HEK293 (cell line): ENCODE measurements around the gene KIF12.

Source experiments
- CTCF ChIA-PET: fragments of 350-600 bp; formaldehyde crosslinking; extraction: SDS; loops from one replicate; lab custom pipeline; 2021; ENCODE audit warnings: antibody characterized with exemption; lab: Yijun Ruan, JAX
- POLR2A ChIA-PET: fragments of 300-600 bp; formaldehyde crosslinking; extraction: SDS; loops from one replicate; lab custom pipeline; 2020; ENCODE audit warnings: antibody characterized with exemption, inconsistent platforms; lab: Yijun Ruan, JAX
- H3K27ac ChIP-seq: fragments of 200-500 bp; sonication (Bioruptor generic); 2 replicates; pipeline ENCODE4 v1.5.1; 2014; ENCODE audit warnings: low read depth, low read length, control low read depth, inconsistent platforms; ENCODE audit errors: extremely low read depth
- H3K36me3 ChIP-seq, 2 experiments: fragments of 200-500 bp in 1 of 2; sonication (Bioruptor generic) in 1 of 2; 1 replicate in 1 of 2; 2 replicates in 1 of 2; pipeline ENCODE4 v1.5.1; 2014 to 2017; ENCODE audit warnings: inconsistent platforms in 2 of 2, low read length in 2 of 2; ENCODE audit not compliant: control insufficient read depth in 2 of 2, insufficient read depth in 1 of 2
- H3K4me1 ChIP-seq: fragments of 200-500 bp; sonication (Bioruptor generic); 2 replicates; pipeline ENCODE4 v1.5.1; 2014; ENCODE audit warnings: mild to moderate bottlenecking, low read length, inconsistent platforms; ENCODE audit not compliant: control insufficient read depth, insufficient read depth
- H3K4me3 ChIP-seq: 2 replicates; pipeline ENCODE4 v1.5.1; 2011; ENCODE audit warnings: low read depth, mild to moderate bottlenecking, control low read depth, low read length, moderate library complexity
- H3K9me3 ChIP-seq: fragments of 200-500 bp; sonication (Bioruptor generic); 2 replicates; pipeline ENCODE4 v1.5.1; 2014; ENCODE audit warnings: low read depth, low read length, inconsistent platforms; ENCODE audit not compliant: control insufficient read depth, insufficient read depth
- CTCF ChIP-seq: fragments of 450-650 bp; formaldehyde crosslinking; IDR thresholded peaks from 2 replicates; pipeline ENCODE4 v1.5.1; 2016; ENCODE audit warnings: missing biosample characterization, missing genetic modification characterization
- ELK4 ChIP-seq: IDR thresholded peaks from 2 replicates; pipeline ENCODE4 v1.6.1; 2011; ENCODE audit warnings: mild to moderate bottlenecking, low read depth, low read length, borderline replicate concordance
- GLI4 ChIP-seq: fragments of 450-650 bp; formaldehyde crosslinking; IDR thresholded peaks from 2 replicates; pipeline ENCODE4 v1.5.1; 2016; ENCODE audit warnings: missing biosample characterization, missing genetic modification characterization
- YY1 ChIP-seq: fragments of 450-650 bp; formaldehyde crosslinking; IDR thresholded peaks from 2 replicates; pipeline ENCODE4 v1.5.1; 2018; ENCODE audit warnings: missing biosample characterization, missing genetic modification characterization
- ZBTB10 ChIP-seq: fragments of 450-650 bp; formaldehyde crosslinking; IDR thresholded peaks from 2 replicates; pipeline ENCODE4 v1.5.1; 2016; ENCODE audit warnings: missing biosample characterization, missing genetic modification characterization
- ZFP69B ChIP-seq: fragments of 450-650 bp; formaldehyde crosslinking; IDR thresholded peaks from 2 replicates; pipeline ENCODE4 v1.5.1; 2016; ENCODE audit warnings: missing biosample characterization, missing genetic modification characterization
- ZNF175 ChIP-seq: fragments of 450-650 bp; formaldehyde crosslinking; IDR thresholded peaks from 2 replicates; pipeline ENCODE4 v1.5.1; 2016; ENCODE audit warnings: missing biosample characterization, missing genetic modification characterization
- ZNF18 ChIP-seq: fragments of 450-650 bp; formaldehyde crosslinking; IDR thresholded peaks from 2 replicates; pipeline ENCODE4 v1.5.1; 2016; ENCODE audit warnings: missing biosample characterization, missing genetic modification characterization
- ZNF184 ChIP-seq: fragments of 450-650 bp; IDR thresholded peaks from 2 replicates; pipeline ENCODE4 v1.5.1; 2018; ENCODE audit warnings: missing biosample characterization, mild to moderate bottlenecking, missing genetic modification characterization
- ZNF335 ChIP-seq: fragments of 450-650 bp; formaldehyde crosslinking; conservative IDR thresholded peaks from 2 replicates; pipeline ENCODE4 v1.5.1; 2016; ENCODE audit warnings: missing biosample characterization, missing genetic modification characterization
- ZNF341 ChIP-seq: fragments of 450-650 bp; formaldehyde crosslinking; IDR thresholded peaks from 2 replicates; pipeline ENCODE4; 2016; ENCODE audit warnings: low read depth, missing biosample characterization, missing genetic modification characterization
- ZNF37A ChIP-seq: fragments of 450-650 bp; IDR thresholded peaks from 2 replicates; pipeline ENCODE4 v1.5.1; 2018; ENCODE audit warnings: missing biosample characterization, missing genetic modification characterization
- ZNF513 ChIP-seq: fragments of 450-650 bp; IDR thresholded peaks from 2 replicates; pipeline ENCODE4 v1.5.1; 2018; ENCODE audit warnings: missing biosample characterization, missing genetic modification characterization
- ZNF514 ChIP-seq: fragments of 450-650 bp; formaldehyde crosslinking; IDR thresholded peaks from 2 replicates; pipeline ENCODE4 v1.5.1; 2016; ENCODE audit warnings: missing biosample characterization, missing genetic modification characterization
- ZNF530 ChIP-seq: fragments of 450-650 bp; formaldehyde crosslinking; IDR thresholded peaks from 2 replicates; pipeline ENCODE4 v1.5.1; 2016; ENCODE audit warnings: low read depth, missing biosample characterization, missing genetic modification characterization
- ZNF626 ChIP-seq: fragments of 450-650 bp; sonication (Bioruptor Pico); formaldehyde crosslinking; IDR thresholded peaks from 2 replicates; pipeline ENCODE4 v1.5.1; 2018; ENCODE audit warnings: missing biosample characterization, missing genetic modification characterization, inconsistent platforms
- ZNF701 ChIP-seq: fragments of 450-650 bp; formaldehyde crosslinking; IDR thresholded peaks from 2 replicates; pipeline ENCODE4 v1.5.1; 2016; ENCODE audit warnings: missing biosample characterization, missing genetic modification characterization
- ZNF747 ChIP-seq: fragments of 450-650 bp; formaldehyde crosslinking; IDR thresholded peaks from 2 replicates; pipeline ENCODE4 v1.5.1; 2016; ENCODE audit warnings: missing biosample characterization, missing genetic modification characterization
- ZNF837 ChIP-seq: fragments of 450-650 bp; formaldehyde crosslinking; IDR thresholded peaks from 2 replicates; pipeline ENCODE4 v1.5.1; 2016; ENCODE audit warnings: missing biosample characterization, missing genetic modification characterization

The KIF12 gene

GRCh38 chr9:114050646-114051045 is 48.4 kb downstream of the KIF12 start (continued):
- TF ChIP-seq ELK4 = no peak
- TF ChIP-seq ZNF701 (tag by site-specific recombination) = no peak
- TF ChIP-seq ZNF175 (tag by site-specific recombination) = no peak

- no peak for TF ChIP-seq ZBTB10 (tag by site-specific recombination)
- no peak for TF ChIP-seq ZNF184 (tag by site-specific recombination)
- ChIA-PET POLR2A (no interaction called here), CTCF (interaction anchor here (0.9 kb wide), 1 partner anchor 14 kb away, joined by 3 read pairs; no protein-coding TSS in a partner anchor)
- no peaks in the 10 kb centered on the region for H3K4me1 ChIP-seq
- no peak overlapping the region for H3K27ac ChIP-seq
- H3K36me3 ChIP-seq = peaks cover 0 to 47% of the 10 kb centered on the region in 2 experiments; a peak in 1 of 3 replicates
- no peaks in the 10 kb centered on the region for H3K9me3 ChIP-seq
- H3K4me3 ChIP-seq = no peak overlapping the region
Measured at GRCh38 chr9:114050226-114050568, 48.9 kb downstream of the KIF12 start.

- Histone ChIP-seq H3K4me3 (no peak overlapping the region), H3K36me3 (peaks cover 0 to 47% of the 10 kb centered on the region in 2 experiments; a peak in 1 of 3 replicates), H3K27ac (no peak overlapping the region), H3K4me1 (no peaks in the 10 kb centered on the region), H3K9me3 (no peaks in the 10 kb centered on the region)
- CTCF ChIA-PET = interaction anchor here (0.9 kb wide), 1 partner anchor 14 kb away, joined by 3 read pairs; no protein-coding TSS in a partner anchor
- POLR2A ChIA-PET = no interaction called here
- no peak for TF ChIP-seq ZNF335 (tag by site-specific recombination)
- no peak for TF ChIP-seq ZNF37A
- TF ChIP-seq CTCF (tag by site-specific recombination) = no peak
- no peak for TF ChIP-seq ZNF530
- no peak for TF ChIP-seq ZNF18 (tag by site-specific recombination)
- no peak for TF ChIP-seq ZNF837 (tag by site-specific recombination)
- no peak for TF ChIP-seq ZNF514 (tag by site-specific recombination)
- TF ChIP-seq ZNF747 (tag by site-specific recombination) = no peak
- TF ChIP-seq ZNF513 (tag by site-specific recombination) = no peak
- no peak for TF ChIP-seq YY1 (tag by site-specific recombination)
- TF ChIP-seq ZNF626 = no peak
- TF ChIP-seq GLI4 = no peak
- no peak for TF ChIP-seq ZNF341 (tag by site-specific recombination)
- TF ChIP-seq ZFP69B (tag by site-specific recombination) = no peak
Measured at GRCh38 chr9:114049441-114050225, 49.5 kb downstream of the KIF12 start.
